Mucosa of rectum (tissue), 2 donors: ENCODE measurements around the gene HOXC11.

Source experiments
- H3K27ac ChIP-seq, 2 donors: one replicate each; pipeline ENCODE4 v1.7.0; 2013; ENCODE audit warnings: inconsistent platforms in 2 of 2, low read depth in 2 of 2, low read length in 2 of 2
- H3K27me3 ChIP-seq, 2 donors: one replicate each; pipeline ENCODE4 v1.7.0; 2013; ENCODE audit warnings: low read length in 2 of 2; ENCODE audit not compliant: control insufficient read depth in 2 of 2, insufficient read depth in 2 of 2
- H3K36me3 ChIP-seq, 2 donors: one replicate each; pipeline ENCODE4 v1.7.0; 2013; ENCODE audit warnings: low read length in 2 of 2; ENCODE audit not compliant: control insufficient read depth in 2 of 2, insufficient read depth in 2 of 2
- H3K4me1 ChIP-seq, 2 donors: one replicate each; pipeline ENCODE4 v1.7.0; 2013; ENCODE audit warnings: low read length in 2 of 2, mild to moderate bottlenecking in 1 of 2; ENCODE audit not compliant: control insufficient read depth in 2 of 2, insufficient read depth in 2 of 2
- H3K4me3 ChIP-seq, 2 donors: one replicate each; pipeline ENCODE4 v1.7.0; 2013; ENCODE audit warnings: low read length in 2 of 2
- H3K9ac ChIP-seq, 2 donors: one replicate each; pipeline ENCODE4 v1.7.0; 2013; ENCODE audit warnings: low read length in 2 of 2, low read depth in 1 of 2, mild to moderate bottlenecking in 1 of 2
- H3K9me3 ChIP-seq, 2 donors: one replicate each; pipeline ENCODE4 v1.7.0; 2013; ENCODE audit warnings: low read length in 2 of 2; ENCODE audit not compliant: control insufficient read depth in 2 of 2
- donor health status: healthy.
- donor health status: Normal muscosa, but diverticular disease.

Gene HOXC11

GRCh38 chr12:53942467-53942997 is 30.4 kb upstream of the HOXC11 start:
- no peak overlapping the region for H3K4me3 ChIP-seq
- no peaks in the 10 kb centered on the region for H3K4me1 ChIP-seq
- no peaks in the 10 kb centered on the region for H3K9me3 ChIP-seq
- no peak overlapping the region for H3K9ac ChIP-seq
- H3K27me3 ChIP-seq: peaks cover 70 to 75% of the 10 kb centered on the region in 2 donors
- H3K36me3 ChIP-seq: no peaks in the 10 kb centered on the region
- H3K27ac ChIP-seq: no peak overlapping the region

- Histone ChIP-seq H3K27me3 (peaks cover 74 to 79% of the 10 kb centered on the region in 2 donors), H3K27ac (no peak overlapping the region), H3K9me3 (no peaks in the 10 kb centered on the region), H3K4me3 (no peak overlapping the region), H3K4me1 (no peaks in the 10 kb centered on the region), H3K9ac (no peak overlapping the region), H3K36me3 (no peaks in the 10 kb centered on the region)
Measured at GRCh38 chr12:53944209-53944608, 28.7 kb upstream of the HOXC11 start.

GRCh38 chr12:53944907-53945847 is 27.7 kb upstream of the HOXC11 start:
- peaks cover 81 to 85% of the 10 kb centered on the region in 2 donors for H3K27me3 ChIP-seq

GRCh38 chr12:53947743-53948142 is 25.2 kb upstream of the HOXC11 start:
- H3K4me1 ChIP-seq: no peaks in the 10 kb centered on the region
- no peaks in the 10 kb centered on the region for H3K36me3 ChIP-seq
- H3K9ac ChIP-seq: no peak overlapping the region
- H3K4me3 ChIP-seq: no peak overlapping the region
- no peaks in the 10 kb centered on the region for H3K9me3 ChIP-seq
- H3K27ac ChIP-seq: no peak overlapping the region
- H3K27me3 ChIP-seq: peaks cover 86 to 89% of the 10 kb centered on the region in 2 donors

More at GRCh38 chr12:53944907-53945847, 27.7 kb upstream of the HOXC11 start:
- Histone ChIP-seq H3K27ac (no peak overlapping the region), H3K4me3 (no peak overlapping the region), H3K36me3 (no peaks in the 10 kb centered on the region), H3K9me3 (no peaks in the 10 kb centered on the region), H3K9ac (no peak overlapping the region), H3K4me1 (no peaks in the 10 kb centered on the region)

- Histone ChIP-seq H3K4me1 (no peaks in the 10 kb centered on the region), H3K9ac (no peak overlapping the region), H3K36me3 (no peaks in the 10 kb centered on the region), H3K4me3 (no peak overlapping the region), H3K27ac (no peak overlapping the region), H3K27me3 (peaks cover 88 to 92% of the 10 kb centered on the region in 2 donors), H3K9me3 (no peaks in the 10 kb centered on the region)
Measured at GRCh38 chr12:53948650-53949593, 24.0 kb upstream of the HOXC11 start.

- no peaks in the 10 kb centered on the region for H3K9me3 ChIP-seq
- H3K27me3 ChIP-seq: peaks cover 86 to 90% of the 10 kb centered on the region in 2 donors
- H3K27ac ChIP-seq: no peak overlapping the region
- no peaks in the 10 kb centered on the region for H3K4me1 ChIP-seq
- H3K36me3 ChIP-seq: no peaks in the 10 kb centered on the region
- no peak overlapping the region for H3K4me3 ChIP-seq
- H3K9ac ChIP-seq: no peak overlapping the region
Measured at GRCh38 chr12:53949631-53950436, 23.1 kb upstream of the HOXC11 start.

GRCh38 chr12:53950437-53950773 is 22.5 kb upstream of the HOXC11 start:
- H3K9me3 ChIP-seq: no peaks in the 10 kb centered on the region
- no peak overlapping the region for H3K27ac ChIP-seq
- peaks cover 82 to 88% of the 10 kb centered on the region in 2 donors for H3K27me3 ChIP-seq
- H3K9ac ChIP-seq: no peak overlapping the region
- H3K36me3 ChIP-seq: no peaks in the 10 kb centered on the region
- no peaks in the 10 kb centered on the region for H3K4me1 ChIP-seq
- no peak overlapping the region for H3K4me3 ChIP-seq

- Histone ChIP-seq H3K4me1 (no peaks in the 10 kb centered on the region), H3K36me3 (no peaks in the 10 kb centered on the region), H3K9ac (no peak overlapping the region), H3K9me3 (no peaks in the 10 kb centered on the region), H3K4me3 (no peak overlapping the region), H3K27me3 (peaks cover 82 to 88% of the 10 kb centered on the region in 2 donors), H3K27ac (no peak overlapping the region)
Measured at GRCh38 chr12:53950789-53951576, 21.9 kb upstream of the HOXC11 start.
